Measurements from ENCODE around the gene LINGO4. TPM values are rescaled to one million over a fixed set of nuclear protein-coding genes. Genes with fewer than 3 reads are reported as not detected.

Gene LINGO4
- total RNA-seq, 2 donors from 2014 or later, result 0.12 to 0.13 TPM

- H3K9me3 ChIP-seq, result no peaks in the 10 kb centered on the region
- H3K27me3 ChIP-seq, result peaks cover under 1% of the 10 kb centered on the region
- no peak for TF ChIP-seq CTCF (IDR thresholded peaks at IDR 0.05)
- H3K27ac ChIP-seq, result no peak overlapping the region
- H3K4me3 ChIP-seq, result no peak overlapping the region
- DNase-seq, result no peak
- peak overlapping the region; percentile 27 to 94 for H3K9ac ChIP-seq (ENCODE audit: low read depth in 2 of 2, low read length in 2 of 2)
- H3K4me1 ChIP-seq, result peaks cover 14% of the 10 kb centered on the region
- H3K36me3 ChIP-seq, result no peaks in the 10 kb centered on the region
- intact Hi-C loops (cut with DNase I), result loop anchor here (10.0 kb wide), 2 partner anchors 139 to 239 kb away; no protein-coding TSS in a partner anchor
These were observed 28.1 kb upstream of the LINGO4 start for GRCh38 chr1:151833172-151833900.

- intact Hi-C loops (cut with DNase I), result loop anchor here (10.0 kb wide), 2 partner anchors 138 to 238 kb away; no protein-coding TSS in a partner anchor
- Histone ChIP-seq H3K9me3 (no peaks in the 10 kb centered on the region), H3K4me1 (peaks cover 14% of the 10 kb centered on the region), H3K4me3 (no peak overlapping the region), H3K27me3 (no peaks in the 10 kb centered on the region), H3K9ac (ENCODE audit: low read depth in 2 of 2, low read length in 2 of 2) (peak overlapping the region; percentile 41 to 94), H3K27ac (peak overlapping the region; percentile 89), H3K36me3 (no peaks in the 10 kb centered on the region)
- no peak for TF ChIP-seq CTCF (IDR thresholded peaks at IDR 0.05)
- peak; percentile 88 for DNase-seq
These were observed 27.2 kb upstream of the LINGO4 start for GRCh38 chr1:151832318-151832980.

GRCh38 chr1:151831605-151832004 lies 26.4 kb upstream of the LINGO4 start, which contains the start of gene RORC:
Gene RORC, minus strand, starts transcription at chr1:151831802. Its CDS starts 38 bp downstream, at chr1:151831764.
- TF ChIP-seq CTCF (IDR thresholded peaks at IDR 0.05), result no peak
- peak; percentile 83 for DNase-seq
- Histone ChIP-seq H3K4me3 (peak within 1 kb of the TSS; percentile 33), H3K27me3 (no peaks in the 10 kb centered on the region), H3K27ac (peak within 1 kb of the TSS; percentile 89), H3K9ac (ENCODE audit: low read depth in 2 of 2, low read length in 2 of 2) (peak within 1 kb of the TSS; percentile 67 to 94), H3K4me1 (peaks cover 14% of the 10 kb centered on the region), H3K36me3 (no peaks in the 10 kb centered on the region), H3K9me3 (no peaks in the 10 kb centered on the region)
- intact Hi-C loops (cut with DNase I), result loop anchor here (10.0 kb wide), 2 partner anchors 137 to 237 kb away; no protein-coding TSS in a partner anchor

GRCh38 chr1:151831256-151831591 lies 26.0 kb upstream of the LINGO4 start:
- DNase-seq, result no peak
- Histone ChIP-seq H3K9ac (ENCODE audit: low read depth in 2 of 2, low read length in 2 of 2) (peak overlapping the region; percentile 67 to 94), H3K4me3 (peak overlapping the region; percentile 33), H3K27ac (peak overlapping the region; percentile 89), H3K4me1 (peaks cover 14% of the 10 kb centered on the region), H3K27me3 (no peaks in the 10 kb centered on the region), H3K36me3 (no peaks in the 10 kb centered on the region), H3K9me3 (no peaks in the 10 kb centered on the region)
- TF ChIP-seq CTCF (IDR thresholded peaks at IDR 0.05), result no peak
- intact Hi-C loops (cut with DNase I), result loop anchor here (10.0 kb wide), 2 partner anchors 136 to 236 kb away; no protein-coding TSS in a partner anchor

GRCh38 chr1:151830055-151830454 lies 24.8 kb upstream of the LINGO4 start:
- peak overlapping the region in 1 of 2 donors; percentile 47 for H3K9ac ChIP-seq (ENCODE audit: low read depth in 2 of 2, low read length in 2 of 2)
- no peak overlapping the region for H3K4me3 ChIP-seq
- TF ChIP-seq CTCF (IDR thresholded peaks at IDR 0.05), result no peak
- peaks cover 14% of the 10 kb centered on the region for H3K4me1 ChIP-seq
- DNase-seq, result no peak
- no peak overlapping the region for H3K27ac ChIP-seq
- no peaks in the 10 kb centered on the region for H3K27me3 ChIP-seq
- intact Hi-C loops (cut with DNase I), result loop anchor here (10.0 kb wide), 2 partner anchors 135 to 235 kb away; no protein-coding TSS in a partner anchor
- H3K9me3 ChIP-seq, result no peaks in the 10 kb centered on the region
- H3K36me3 ChIP-seq, result no peaks in the 10 kb centered on the region

Measured in colonic mucosa (tissue), 4 donors.